BLaER1 (cell line): ENCODE measurements around the gene C16orf46.

Source experiments
- H3K27ac ChIP-seq: shearing (Covaris generic); formaldehyde crosslinking; 2 replicates; pipeline ENCODE4 v1.8.1; 2022
- H3K27me3 ChIP-seq: shearing (Covaris generic); formaldehyde crosslinking; 2 replicates; pipeline ENCODE4 v1.8.1; 2022
- H3K36me3 ChIP-seq: shearing (Covaris generic); formaldehyde crosslinking; 2 replicates; pipeline ENCODE4 v1.8.1; 2022
- H3K4me1 ChIP-seq: shearing (Covaris generic); formaldehyde crosslinking; 2 replicates; pipeline ENCODE4 v1.8.1; 2022
- H3K4me2 ChIP-seq: shearing (Covaris generic); formaldehyde crosslinking; 2 replicates; pipeline ENCODE4 v1.8.1; 2022
- H3K4me3 ChIP-seq: shearing (Covaris generic); formaldehyde crosslinking; 2 replicates; pipeline ENCODE4 v1.8.1; 2022
- H3K9ac ChIP-seq: shearing (Covaris generic); formaldehyde crosslinking; 2 replicates; pipeline ENCODE4 v1.8.1; 2022
- H3K9me3 ChIP-seq: shearing (Covaris generic); formaldehyde crosslinking; 2 replicates; pipeline ENCODE4 v1.8.1; 2022
- H4K20me1 ChIP-seq: shearing (Covaris generic); formaldehyde crosslinking; 2 replicates; pipeline ENCODE4 v1.8.1; 2022
- Cebpa-rat ChIP-seq: shearing (Covaris generic); IDR thresholded peaks from 2 replicates; pipeline ENCODE4 v1.8.1; 2022

The C16orf46 gene

DNA sequence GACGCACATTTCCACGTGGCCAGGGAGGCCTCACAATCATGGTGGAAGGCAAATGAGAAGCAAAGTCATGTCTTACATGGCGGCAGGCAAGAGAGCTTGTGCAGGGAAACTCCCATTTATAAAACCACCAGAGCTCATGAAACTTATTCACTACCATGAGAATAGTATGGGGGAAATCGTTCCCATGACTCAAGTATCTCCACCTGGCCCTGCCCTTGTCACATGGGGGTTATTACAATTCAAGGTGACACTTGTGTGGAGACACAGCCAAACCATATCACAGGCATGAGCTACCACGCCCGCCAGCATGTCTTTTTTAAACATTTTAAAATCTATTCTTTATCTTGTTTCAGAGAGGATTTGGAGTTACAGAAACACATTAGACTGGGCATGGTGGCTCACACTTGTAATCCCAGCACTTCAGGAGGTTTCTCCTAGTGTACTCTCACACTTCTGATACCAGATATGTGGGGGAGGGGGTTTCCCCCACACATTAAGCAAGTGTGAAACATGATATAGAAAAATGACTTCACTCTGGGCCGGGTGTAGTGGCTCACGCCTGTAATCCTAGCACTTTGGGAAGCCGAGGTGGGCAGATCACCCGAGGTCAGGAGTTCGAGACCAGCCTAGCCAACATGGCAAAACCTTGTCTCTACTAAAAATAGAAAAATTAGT, 47.0 kb downstream of the C16orf46 start:
- Histone ChIP-seq H3K9me3 (no peaks in the 10 kb centered on the region), H3K36me3 (peaks cover 67% of the 10 kb centered on the region), H3K4me3 (no peak overlapping the region), H3K27ac (no peak overlapping the region), H3K4me2 (no peak overlapping the region), H3K4me1 (no peaks in the 10 kb centered on the region), H3K9ac (no peak overlapping the region), H3K27me3 (no peaks in the 10 kb centered on the region), H4K20me1 (no peaks in the 10 kb centered on the region)
- no peak for TF ChIP-seq Cebpa-rat

- no peaks in the 10 kb centered on the region for H3K9me3 ChIP-seq
- H3K27ac ChIP-seq, result no peak overlapping the region
- H4K20me1 ChIP-seq, result no peaks in the 10 kb centered on the region
- H3K27me3 ChIP-seq, result no peaks in the 10 kb centered on the region
- H3K36me3 ChIP-seq, result peaks cover 90% of the 10 kb centered on the region
- no peak overlapping the region for H3K9ac ChIP-seq
- H3K4me2 ChIP-seq, result no peak overlapping the region
- H3K4me1 ChIP-seq, result no peaks in the 10 kb centered on the region
- no peak overlapping the region for H3K4me3 ChIP-seq
- TF ChIP-seq Cebpa-rat, result no peak
Observed at GRCh38 chr16:81026429-81026828, 50.6 kb downstream of the C16orf46 start.

DNA sequence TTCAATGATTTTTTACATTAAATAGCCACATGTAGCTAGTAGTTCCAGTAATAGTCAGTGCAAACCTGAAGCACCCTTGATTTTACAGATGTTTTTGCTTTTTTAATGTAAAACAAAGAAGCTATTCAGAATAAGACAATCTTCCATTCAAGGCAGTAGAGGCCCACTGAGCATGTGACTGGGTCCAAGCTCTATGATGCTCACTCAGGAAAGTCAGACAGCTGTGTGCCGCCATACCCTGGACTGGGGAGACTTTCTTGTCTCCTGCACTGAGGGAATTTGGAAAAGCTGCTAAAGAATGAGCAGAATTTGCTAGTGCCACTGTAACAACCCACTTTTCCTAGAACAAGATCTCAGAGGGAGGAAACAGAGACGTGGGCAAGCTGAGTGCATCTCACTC, 58.5 kb downstream of the C16orf46 start:
- TF ChIP-seq Cebpa-rat, result no peak
- Histone ChIP-seq H3K4me2 (no peak overlapping the region), H3K27me3 (no peaks in the 10 kb centered on the region), H4K20me1 (no peaks in the 10 kb centered on the region), H3K27ac (no peak overlapping the region), H3K4me1 (no peaks in the 10 kb centered on the region), H3K4me3 (no peak overlapping the region), H3K9ac (no peak overlapping the region), H3K36me3 (peaks cover 98% of the 10 kb centered on the region), H3K9me3 (no peaks in the 10 kb centered on the region)

DNA sequence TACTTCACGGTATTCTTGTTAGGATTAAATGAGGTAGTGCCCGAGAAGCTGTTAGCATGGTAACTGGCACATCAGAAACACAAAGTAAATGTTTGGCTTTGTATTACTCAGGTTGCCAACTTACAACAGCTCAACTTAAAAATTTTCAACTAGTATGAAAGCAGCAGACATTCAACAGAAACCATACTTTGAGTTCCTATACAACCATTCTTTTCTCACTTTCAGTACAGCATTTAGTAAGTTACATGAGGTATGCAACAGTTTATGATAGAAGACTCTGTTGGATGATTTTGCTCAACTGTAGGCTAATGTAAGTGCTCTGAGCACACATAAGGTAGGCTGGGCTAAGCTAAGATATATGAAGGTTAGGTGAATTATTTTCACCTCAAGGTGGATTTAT, 62.4 kb downstream of the C16orf46 start:
- Histone ChIP-seq H3K36me3 (peaks cover 95% of the 10 kb centered on the region), H3K27ac (no peak overlapping the region), H3K9ac (no peak overlapping the region), H3K9me3 (no peaks in the 10 kb centered on the region), H3K27me3 (no peaks in the 10 kb centered on the region), H3K4me1 (no peaks in the 10 kb centered on the region), H4K20me1 (peaks cover 11% of the 10 kb centered on the region; the same call in 1 of the 2 replicates), H3K4me2 (no peak overlapping the region), H3K4me3 (no peak overlapping the region)
- TF ChIP-seq Cebpa-rat, result no peak

- H3K9me3 ChIP-seq, result no peaks in the 10 kb centered on the region
- no peak for TF ChIP-seq Cebpa-rat
- no peak overlapping the region for H3K4me2 ChIP-seq
- H3K27ac ChIP-seq, result no peak overlapping the region
- H3K4me1 ChIP-seq, result peaks cover 13% of the 10 kb centered on the region
- H3K36me3 ChIP-seq, result peaks cover 80% of the 10 kb centered on the region
- H4K20me1 ChIP-seq, result peaks cover 24% of the 10 kb centered on the region; the same call in 1 of the 2 replicates
- no peaks in the 10 kb centered on the region for H3K27me3 ChIP-seq
- no peak overlapping the region for H3K4me3 ChIP-seq
- H3K9ac ChIP-seq, result no peak overlapping the region
Observed at GRCh38 chr16:81012974-81013373, 64.1 kb downstream of the C16orf46 start.
